ENCODE measurements around the gene DMRT1.

Gene DMRT1

DNA sequence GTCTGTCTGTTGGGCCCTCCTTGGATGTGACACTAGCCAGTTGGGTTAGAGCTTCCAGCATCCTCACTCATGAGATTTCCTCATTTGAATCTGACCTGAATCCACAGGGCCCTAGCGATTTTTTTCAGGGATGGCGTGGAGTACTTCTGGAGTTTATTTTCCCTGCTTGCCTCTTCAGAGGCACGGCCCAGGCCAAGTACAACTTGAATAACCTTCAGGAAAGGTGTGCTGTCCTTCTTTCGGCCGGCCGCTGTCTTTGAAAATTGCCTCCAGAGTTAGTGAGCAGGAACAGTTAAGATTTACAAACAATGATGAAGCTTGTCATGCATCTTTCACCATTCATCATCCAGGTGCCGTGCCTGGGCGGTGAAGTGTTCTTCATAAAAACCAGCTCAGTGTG is 85.5 kb downstream of the DMRT1 start:
- DNase-seq, result no peak

DNA sequence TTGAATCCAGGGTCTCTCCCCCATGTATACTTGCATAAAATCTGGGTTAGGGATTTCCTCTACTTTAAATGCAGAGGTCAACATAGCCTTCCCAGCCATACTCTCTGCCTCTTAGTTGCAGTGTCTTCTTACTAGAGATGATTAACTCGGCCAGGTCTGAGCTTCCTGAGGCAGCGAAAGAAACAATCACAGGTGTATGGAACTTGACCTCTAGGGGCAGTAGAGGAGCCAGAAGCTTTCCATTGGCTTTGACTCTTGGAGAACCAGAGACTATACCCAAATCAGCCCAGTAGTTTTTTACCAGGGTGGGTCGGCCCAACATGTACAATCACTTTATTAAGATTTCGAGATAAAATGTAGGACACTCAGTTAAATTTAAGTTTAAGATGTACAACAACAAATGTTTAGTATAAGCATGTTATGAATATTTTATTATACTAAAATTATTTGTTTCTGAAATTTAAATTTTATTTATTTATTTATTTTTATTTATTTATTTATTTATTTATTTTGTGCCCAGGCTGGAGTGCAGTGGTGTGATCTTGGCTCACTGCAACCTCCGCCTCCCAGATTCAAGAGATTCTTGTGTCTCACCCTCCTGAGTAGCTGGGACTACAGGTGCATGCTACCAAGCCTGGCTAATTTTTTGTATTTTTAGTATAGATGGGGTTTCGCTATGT is 87.0 kb downstream of the DMRT1 start:
- DNase-seq, result no peak

DNA sequence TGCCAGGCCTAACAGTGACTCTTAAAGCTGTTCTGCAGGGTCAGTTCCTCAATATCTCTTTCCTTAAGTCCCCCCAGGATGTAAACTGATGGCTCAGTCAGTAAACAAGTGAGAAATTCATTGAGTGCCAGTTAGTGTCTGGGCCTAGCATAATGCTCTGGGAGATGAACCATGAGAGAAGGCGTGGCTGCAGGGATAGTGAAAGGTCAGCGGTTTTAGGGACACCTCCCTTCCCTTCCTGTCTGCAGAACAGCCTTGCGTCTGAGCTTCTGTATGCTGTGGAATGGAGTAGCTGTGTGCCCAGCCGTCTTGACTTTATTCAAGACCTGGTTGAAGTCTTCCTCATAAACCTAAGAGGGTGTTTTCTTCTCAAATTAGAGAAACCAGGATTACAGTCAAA is 88.2 kb downstream of the DMRT1 start:
- DNase-seq, result no peak

DNA sequence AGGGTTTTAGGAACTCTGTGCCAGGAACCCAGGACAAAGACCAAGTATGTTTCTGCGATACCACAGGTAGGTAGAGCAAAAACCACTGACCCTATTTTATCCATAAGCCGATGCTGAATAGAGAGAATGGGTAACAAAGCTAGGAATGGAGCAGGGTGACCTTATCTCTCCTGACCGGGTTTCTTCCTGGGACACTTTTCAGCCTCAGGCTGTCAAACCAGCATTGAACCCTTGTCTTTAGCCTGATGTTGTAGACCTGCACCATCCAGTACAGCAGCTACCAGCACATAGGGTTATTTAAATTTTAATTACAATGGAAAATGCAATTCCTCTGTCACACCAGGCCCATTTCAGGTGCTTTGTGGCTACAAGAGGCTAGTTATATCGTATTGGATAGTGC is 91.9 kb downstream of the DMRT1 start:
- DNase-seq, result no peak

DNA sequence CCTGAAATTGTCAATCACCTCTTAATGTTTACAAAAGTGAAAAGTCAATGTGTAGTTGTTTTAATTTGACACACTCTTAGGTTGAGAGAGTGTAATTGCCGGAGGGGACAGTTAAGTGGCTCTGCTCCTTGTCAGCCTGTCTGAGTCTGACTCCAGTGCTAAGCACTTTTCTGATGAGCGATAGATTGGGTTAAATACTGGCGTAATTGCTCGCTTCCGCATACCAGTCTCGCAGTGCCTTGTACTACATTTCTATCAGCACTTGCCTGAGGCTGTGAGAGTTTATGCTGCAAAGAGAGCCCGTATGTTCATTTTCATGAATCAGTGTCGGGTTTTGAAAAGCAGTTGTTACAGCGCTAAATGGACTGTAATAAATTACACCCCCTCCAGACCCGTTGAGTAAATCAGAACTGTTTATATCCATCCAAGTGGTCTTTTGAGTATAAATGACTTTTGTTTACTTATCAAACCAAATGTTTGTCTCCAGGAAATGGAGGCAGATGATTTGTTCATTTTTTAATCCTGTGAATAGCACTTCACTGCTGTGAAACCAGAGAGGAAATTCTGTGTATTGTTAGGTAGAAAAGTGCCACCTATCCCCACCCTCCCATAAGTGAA is 94.0 kb downstream of the DMRT1 start:
- no peak for DNase-seq

DNA sequence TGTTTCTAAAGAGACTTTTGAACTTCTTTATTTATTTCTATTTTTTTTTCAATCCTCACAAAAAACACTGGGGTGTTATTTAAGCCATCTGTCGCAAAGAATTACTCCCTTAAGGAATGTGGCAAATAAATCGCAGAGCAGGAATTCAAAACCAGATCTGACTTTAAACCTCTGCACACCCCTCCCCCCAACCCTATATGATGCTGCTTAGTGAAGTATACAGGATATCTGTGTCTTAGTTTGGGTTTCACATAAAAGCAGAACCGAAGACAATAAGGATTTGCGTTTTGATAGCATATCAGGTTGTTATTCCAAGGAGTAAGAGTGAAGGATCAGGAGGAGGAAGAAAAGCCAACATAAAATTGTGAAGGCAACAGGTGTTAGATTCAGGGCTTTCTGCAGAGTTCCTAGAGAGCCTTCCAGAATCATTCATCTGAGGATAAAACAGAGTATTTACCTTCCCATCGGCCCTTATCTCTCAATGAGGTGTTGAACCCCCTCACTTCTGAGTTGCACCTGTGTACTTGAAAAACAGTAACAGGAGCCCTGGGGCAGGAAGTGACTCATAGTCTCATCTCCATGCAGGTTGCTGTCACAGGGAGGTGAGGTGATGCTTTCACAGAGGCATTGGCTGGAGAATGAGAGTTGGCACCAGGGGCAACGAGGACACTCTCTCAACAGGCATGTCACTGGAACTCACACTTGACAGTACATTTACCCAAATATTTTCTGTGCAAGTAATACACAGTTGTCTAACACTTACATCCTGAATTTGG is 101.5 kb downstream of the DMRT1 start:
- no peak for DNase-seq

DNA sequence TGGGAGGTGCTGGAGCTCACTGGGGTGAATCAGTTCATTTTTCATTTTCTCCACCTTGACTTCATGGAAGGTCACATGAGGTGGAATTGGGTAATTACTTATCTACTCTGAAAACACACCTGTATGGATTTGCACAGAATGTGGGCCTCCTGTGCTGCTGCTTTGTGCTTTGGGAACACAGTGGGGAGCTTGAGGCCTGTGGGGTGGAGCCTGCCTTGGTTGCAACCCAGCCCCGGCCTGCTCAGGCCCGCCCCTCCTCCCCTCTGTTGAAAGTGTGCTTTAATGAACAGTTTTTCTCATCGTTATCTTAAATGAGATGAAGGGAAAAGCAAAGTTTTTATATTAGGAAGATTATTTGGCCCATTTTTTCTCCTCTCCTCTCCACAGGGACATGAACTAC is 106.5 kb downstream of the DMRT1 start:
- DNase-seq, result no peak

DNA sequence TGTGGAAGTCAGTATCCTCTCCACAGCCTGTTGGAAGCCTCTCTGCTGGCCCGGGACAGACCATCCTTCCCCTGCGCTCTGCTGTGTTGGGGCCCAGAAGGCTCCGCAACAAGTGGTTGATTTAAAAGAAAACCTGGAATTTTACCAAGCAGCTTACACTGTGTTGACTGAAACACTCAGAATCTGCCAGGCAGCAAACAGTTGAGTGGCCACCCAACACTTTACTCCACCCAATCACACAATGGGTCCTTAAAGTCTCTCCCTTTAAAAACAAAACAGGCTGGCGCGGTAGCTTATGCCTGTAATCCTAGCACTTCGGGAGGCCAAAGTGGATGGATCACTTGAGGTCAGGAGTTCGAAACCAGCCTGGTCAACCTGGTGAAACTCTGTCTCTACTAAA is 107.0 kb downstream of the DMRT1 start:
- DNase-seq, result no peak

DNA sequence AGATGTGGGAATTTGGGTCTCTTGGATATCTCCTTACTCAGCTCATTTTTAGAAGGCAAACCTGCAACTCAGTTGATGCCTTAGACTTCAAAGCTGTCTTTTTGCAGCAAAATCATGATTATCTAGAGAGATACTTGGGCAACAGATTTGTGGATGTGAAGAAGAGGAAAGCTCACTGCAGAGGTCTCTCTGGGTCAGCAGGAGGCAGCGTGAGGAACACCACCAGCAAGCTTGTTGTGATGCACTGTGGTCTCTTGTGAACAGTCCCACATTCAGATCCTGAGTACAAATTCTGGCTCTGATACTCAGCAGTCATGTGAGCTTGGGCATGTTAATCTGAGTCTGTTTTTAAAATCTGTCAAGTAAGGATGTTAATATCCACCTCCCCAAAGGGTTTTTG is 108.6 kb downstream of the DMRT1 start:
- DNase-seq, result no peak

DNA sequence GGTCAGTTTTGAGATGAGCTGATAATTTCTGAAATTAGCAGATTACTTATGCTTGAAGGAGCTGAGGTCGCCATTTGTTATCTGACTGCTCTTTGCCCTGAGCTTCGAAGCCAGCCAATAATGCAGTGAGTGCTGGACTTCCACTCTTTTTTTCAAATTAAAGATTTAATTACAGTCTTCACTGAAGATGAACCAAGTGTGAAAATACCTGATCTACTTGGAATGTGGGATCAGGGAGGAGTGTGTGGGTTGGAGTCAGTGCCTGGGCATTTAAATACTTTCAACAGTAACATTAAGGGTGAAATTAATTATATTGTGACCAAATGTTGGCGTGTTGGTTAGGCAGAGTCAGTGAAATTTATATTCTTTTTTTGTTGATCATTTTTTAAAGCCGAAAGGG is 111.0 kb downstream of the DMRT1 start:
- DNase-seq, result no peak

DNA sequence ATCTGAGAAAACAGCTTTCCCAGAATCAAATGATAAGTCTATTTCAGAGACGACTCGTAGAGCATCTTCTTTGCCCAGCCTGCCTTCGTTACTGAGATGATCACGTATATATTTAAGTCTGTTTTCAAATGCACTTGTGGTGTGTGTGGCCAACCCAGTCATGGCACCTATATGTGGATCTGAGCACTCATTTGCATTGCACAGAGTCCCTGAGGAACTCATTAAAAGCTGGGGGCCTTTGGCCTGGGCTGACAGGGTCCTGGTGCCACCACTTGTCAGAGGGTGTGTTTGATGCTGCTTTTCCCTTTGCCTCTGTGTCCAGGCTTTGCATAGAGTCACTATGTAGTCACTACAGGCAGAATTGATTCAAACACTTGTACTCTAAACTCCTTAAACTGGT is 117.6 kb downstream of the DMRT1 start:
- DNase-seq, result no peak

DNA sequence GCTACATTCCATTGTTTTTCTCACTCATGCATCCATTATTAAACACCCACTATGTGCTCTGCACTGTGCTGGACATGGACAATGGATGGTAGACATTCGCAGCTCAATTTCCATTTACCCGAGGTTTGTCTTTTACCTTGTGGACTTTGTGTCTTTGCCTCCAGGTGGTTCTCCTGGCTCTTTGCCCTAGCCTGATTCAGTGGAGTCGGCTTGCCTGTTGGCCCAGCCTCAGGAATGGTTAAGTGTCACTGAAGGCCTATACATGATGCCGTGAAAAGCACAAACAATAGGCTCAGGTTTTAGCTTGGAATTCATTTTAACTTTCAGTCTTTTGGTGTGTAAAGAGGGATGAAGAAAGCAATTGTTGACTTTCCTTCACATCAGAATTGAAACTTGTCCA is 118.4 kb downstream of the DMRT1 start:
- DNase-seq, result no peak

DNA sequence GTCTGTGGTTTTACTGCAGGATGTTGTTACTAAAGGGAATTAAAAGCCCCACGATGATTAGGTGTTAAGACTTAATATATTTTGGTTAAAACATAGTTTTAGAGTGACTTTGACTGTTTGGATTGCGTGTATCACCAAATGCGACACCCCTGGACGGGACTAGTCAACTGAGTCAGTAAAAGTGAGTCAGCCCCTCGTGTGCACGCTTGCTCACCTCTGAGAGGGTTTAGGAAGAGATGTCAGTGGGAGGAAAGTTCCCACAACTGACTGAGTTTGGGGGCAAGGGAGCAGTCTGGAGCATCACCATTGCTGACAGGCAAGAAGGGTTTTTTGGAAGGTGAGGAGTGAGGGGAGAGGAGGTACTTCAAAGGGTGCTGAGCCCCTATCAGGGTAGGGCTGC is 120.5 kb downstream of the DMRT1 start:
- no peak for DNase-seq

DNA sequence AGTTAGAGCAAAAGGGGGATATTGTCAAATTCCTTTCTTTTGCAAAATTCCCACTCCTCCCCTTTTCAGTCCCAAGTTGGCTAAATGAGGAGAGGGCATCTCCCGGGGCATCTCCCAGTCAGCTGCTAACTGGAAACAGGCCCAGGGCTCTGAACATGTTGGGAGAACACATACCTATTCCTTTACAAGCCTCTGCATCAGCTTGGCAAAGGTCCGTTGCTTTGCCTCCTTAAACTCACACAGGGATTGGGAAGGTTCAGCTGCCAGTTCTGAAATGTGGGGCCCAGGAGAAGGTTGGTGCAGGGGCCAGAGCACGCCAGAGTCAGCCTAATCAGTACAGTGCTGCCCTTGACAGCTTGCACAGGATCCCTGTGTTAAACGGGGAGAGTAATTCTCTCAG is 124.0 kb downstream of the DMRT1 start:
- DNase-seq, result no peak

DNA sequence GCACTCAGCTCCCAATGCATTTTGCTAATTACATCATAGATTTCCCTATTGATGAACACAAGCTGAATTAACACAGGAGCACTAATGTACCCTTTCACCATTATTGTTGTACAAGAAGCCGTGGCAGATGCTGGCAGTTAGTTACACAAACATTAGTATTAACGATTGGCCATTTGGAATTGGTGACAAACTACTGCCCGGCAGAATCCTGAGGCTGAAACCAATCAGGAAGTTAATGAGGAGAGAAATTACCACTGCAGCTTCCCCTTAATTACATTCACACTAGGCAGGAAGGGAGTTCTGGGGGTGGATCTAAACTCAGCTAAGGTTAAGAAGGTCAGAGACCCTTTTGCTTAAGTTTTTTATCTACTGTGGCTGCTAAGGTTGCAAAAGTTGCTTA is 125.4 kb downstream of the DMRT1 start:
- DNase-seq, result no peak

DNA sequence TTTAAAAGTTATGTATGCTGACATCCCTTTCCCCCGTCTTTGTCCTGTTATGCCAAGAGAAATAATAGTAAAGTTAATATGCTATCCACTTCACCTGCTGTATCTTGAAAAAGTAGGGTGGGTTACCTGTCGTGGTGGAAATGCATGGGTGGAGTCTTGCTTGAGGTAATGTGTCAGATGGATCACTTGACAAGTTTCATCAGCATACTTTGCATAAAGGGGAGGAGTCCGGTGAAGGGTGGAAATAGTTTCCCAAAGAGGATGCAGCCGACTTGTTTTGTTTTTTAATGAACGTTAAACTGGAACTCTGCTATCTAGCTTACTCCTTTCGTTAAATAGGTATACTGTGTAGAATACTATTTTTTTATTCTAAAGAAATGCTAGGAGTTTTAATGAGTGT is 125.9 kb downstream of the DMRT1 start:
- DNase-seq, result no peak

DNA sequence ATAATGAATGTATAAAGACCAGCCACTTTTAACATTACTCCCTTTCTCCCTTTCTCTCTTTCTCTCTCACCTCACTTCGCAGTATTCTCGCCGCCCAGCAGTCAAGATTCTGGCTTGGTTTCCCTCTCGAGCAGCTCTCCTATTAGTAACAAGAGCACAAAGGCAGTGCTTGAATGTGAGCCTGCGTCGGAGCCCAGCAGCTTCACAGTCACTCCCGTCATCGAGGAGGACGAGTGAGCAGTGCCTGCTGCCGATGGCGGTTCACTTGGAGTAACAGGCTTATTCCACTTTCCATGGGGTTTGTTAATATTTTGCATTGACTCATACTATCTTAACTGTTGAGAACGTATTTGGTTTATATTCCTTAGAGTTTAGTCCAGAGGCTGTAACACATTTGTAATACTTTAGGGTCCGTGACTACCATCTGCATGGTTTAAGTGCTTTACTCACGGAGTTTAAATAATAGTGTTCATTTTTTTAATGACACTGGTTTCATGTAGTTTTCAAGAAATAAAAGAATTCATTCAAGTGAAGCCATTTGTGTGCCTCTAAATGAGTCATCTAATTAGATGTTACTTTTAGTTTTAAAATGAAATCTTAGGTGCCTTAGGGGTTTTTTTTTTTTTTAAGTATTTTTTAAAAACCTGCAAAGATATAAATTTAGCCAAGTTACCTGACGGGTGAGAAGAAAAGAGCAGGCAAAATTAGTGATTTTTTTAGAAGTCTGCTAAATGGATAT is 126.6 kb downstream of the DMRT1 start:
- peak in 1 of 2 donors; percentile 2 for DNase-seq

DNA sequence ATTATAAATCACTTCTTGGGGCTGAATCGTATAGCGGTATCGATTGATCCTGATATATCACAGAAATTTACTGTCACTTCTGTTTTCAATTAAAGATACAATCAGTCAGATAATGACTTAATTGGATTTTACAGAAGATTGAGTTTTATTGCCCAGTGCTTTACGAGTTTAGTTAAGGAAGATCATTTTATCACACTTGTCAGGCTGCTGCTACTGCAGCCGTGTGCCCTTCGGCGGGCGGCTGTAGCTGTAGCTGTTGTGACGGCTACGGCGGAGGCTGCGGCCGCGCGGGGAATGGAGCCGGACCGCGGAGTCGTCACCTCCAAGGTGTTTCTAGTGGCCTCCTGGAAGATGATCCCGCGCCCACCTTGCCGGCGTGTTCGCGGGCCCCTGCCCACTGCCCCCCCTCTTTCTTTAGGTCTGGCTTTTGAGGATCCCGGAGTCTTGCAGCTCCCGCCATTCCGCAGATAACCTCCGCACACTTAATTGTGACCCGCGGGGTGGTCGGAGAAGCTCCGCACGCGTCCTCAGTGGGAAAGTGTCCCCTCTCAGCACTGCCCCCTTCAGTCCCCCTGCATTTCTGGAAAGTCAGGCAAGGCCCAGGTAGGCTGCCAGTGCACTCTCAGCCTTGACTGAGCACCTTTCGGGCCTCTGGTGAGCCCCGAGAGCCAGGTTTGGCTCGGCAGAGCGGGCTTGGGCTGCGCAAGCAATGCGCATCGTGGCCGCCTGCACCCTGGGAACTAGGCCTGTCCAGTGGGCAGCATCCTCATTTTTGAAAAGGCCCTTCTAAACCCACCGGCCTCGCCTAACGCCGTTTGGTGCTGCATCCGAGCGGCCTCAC is 128.0 kb downstream of the DMRT1 start:
- peak in 1 of 2 donors; percentile 5 for DNase-seq

DNA sequence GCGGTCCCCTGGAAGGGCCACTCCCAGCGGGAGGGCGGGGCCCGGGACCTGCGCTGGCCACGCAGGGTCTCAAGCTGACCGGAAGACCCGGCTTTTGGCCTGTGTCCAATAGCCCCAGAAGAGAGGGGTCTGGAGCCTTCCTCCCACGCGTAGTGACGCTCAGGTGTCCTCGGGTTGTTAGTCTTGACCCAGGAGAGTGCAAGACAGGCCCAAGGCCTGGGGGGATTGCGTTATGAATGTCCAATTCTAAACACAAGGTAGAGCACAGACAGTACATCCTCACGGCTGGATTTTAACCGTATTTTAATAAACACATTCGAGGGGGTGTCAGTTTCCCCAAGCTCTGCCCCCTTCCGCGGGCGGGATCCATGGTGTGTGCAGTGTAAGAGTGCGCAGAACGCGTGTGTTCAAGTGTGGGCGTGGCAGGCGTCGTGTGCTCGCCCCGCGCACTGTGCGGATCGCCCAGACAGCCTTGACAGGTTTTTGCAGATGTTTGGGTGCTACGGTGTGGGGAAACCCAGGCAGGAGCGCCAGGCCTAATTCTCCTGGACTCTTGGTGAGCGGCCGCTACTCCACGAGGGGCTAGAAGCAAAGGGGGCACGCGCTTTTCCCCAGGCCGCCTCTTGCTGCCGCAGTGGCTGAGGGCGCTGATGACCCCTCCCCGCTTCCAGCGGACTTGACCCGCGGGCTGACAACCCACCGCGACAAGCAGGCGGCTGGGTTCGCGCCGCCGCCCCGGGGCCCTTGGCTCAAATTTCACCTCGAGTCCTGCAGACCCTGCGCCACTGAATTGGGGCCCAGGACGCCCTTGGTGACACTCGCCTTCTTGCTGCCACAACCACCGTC is 128.9 kb downstream of the DMRT1 start:
- no peak for DNase-seq

DNA sequence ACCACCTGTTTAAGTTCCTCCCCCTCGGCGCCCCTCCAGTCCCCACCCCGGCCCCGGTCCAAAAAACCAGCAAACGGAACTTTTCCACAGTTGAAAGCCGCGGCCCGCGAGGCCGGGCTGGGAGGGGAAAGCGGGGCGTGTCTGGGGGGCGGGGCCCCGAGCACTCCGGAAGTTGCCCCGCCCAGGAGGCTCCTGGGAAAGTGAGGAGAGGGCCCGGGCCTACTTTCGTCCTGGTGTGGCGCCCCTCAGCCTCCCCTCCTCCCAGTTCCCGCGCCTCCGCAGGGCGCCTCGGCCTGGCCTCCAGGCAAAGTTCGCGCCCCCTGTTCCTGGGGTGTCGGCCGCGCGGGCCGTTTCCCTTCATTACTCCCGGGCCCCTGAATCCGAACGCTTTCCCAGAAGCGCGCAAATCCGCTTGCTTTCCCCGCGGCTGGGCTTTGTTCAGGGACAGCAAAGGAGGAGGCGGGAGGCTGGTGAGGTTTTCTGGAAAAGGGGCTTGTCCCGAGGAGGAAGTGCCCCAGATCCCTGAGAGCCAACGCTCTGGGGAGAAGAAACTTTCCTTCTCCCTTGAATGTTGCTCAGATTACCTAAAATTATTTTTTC is 130.5 kb downstream of the DMRT1 start:
- DNase-seq, result peak in 1 of 2 donors; percentile 47

Measured in stimulated activated CD4-positive, alpha-beta T cell treated with anti-CD3 and anti-CD28 coated beads, Interleukin-2, amount 100 ng/mL, for 24 hours (primary cell).